GM18873 (cell line): ENCODE measurements around the gene EDNRA.
A peak's percentile ranks its signal among the peaks of the same experiment; 100 is the strongest.

Experiments used
- ATAC-seq: cut with Tn5 transposase; IDR thresholded peaks from one replicate; pipeline ENCODE4 v1.9.1; 2021; ENCODE audit warnings: mild to moderate bottlenecking, moderate library complexity, moderate number of reproducible peaks; ENCODE audit not compliant: unreplicated experiment, low FRiP score

EDNRA gene

DNA sequence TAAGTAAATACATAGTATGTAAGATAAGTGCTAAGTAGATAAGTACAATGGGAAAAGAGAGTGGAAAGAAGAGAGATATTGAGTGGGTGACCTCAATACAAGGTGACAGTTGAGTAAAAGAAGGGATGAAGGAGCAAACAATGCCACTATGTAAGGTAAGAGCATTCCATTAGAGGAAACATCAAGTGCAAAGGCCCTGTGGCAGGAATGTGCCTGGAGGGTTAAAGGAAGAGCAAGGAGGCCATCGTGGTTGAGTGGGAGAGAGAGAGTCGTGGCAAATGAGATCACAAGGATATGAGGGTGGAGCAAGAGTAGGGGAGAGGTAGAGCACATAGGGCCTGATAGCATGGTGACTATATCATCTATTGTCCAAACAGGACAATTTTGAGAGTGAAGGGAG, 13.4 kb downstream of the EDNRA start:
- no peak for ATAC-seq

DNA sequence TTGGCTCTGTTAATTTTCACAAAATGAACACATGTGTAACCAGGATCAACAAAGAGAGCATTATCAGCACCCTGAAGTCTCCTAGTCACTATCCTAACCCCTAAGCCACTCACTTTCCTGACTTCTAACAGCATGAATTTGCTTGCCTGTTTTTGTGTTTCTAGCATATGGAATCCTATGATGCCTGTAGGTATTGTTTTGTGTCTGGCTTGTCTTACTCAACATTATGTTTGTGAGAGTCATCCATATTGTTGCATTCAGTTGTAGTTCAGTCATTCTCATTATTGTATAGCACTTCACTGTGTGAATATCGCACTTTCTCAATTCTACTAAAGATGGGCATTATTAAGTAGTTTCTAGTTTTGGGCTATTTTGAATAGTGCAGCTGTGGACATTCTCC, 15.6 kb downstream of the EDNRA start:
- no peak for ATAC-seq

DNA sequence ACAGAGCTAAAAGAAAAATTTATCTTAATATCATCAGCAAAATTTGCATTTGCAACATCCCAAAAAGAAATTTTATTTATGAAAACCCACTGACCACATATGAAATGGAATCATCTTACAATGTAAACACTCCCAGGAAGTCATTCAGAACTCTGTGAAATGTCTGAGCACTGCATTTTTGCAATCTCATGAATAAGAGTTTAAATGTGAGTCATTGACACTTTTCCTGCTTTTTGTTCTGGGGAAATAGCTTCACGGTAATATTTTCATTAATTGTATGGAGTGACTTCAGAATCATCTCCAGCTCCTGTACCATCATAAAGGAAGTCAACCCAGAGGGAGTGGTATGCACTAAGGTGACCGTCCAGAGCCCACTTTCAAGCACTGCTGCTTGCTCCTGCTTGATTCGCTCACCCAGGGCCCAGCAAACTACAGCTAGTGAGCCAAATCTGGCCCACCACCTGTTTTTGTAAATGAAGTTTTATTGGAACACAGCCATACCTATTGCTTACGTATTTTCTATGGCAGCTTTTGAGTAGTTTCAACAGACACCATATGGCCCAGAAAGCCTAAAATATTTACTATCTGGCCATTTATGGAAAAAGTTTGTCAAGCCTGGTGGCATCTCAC, 17.2 kb downstream of the EDNRA start:
- ATAC-seq, result no peak

DNA sequence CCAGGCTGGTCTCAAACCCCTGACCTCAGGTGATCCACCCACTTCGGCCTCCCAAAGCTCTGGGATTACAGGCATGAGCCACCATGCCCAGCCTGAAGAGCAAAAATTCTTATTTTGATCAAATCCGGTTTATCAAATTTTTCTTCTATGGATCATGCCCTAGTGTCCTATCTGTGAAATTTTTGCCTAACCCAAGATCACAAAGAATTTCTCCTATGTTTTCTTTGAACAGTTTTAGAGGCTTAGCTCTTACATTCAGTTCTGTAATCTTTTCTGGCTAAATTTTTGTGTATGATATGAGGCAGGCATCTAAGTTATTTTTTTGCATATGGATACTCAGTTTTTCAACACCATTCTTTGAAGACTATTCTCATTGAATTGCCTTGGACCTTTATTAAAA, 27.4 kb downstream of the EDNRA start:
- ATAC-seq, result no peak

DNA sequence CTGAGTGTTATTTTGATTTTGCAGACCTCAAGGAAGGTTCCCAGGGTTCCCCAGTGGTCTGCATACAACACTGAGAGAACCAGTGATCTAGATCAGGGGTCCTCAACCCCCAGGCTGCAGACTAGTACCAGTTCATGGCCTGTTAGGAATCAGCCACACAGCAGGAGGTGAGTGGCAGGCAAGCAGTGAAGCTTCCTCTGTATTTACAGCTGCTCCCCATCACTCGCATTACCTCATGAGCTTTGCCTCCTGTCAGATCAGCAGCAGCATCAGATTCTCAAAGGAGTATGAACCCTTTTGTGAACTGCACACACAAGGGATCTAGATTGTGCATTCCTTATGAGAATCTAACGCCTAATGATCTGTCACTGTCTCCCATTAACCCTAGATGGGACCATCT, 28.5 kb downstream of the EDNRA start:
- ATAC-seq, result no peak

DNA sequence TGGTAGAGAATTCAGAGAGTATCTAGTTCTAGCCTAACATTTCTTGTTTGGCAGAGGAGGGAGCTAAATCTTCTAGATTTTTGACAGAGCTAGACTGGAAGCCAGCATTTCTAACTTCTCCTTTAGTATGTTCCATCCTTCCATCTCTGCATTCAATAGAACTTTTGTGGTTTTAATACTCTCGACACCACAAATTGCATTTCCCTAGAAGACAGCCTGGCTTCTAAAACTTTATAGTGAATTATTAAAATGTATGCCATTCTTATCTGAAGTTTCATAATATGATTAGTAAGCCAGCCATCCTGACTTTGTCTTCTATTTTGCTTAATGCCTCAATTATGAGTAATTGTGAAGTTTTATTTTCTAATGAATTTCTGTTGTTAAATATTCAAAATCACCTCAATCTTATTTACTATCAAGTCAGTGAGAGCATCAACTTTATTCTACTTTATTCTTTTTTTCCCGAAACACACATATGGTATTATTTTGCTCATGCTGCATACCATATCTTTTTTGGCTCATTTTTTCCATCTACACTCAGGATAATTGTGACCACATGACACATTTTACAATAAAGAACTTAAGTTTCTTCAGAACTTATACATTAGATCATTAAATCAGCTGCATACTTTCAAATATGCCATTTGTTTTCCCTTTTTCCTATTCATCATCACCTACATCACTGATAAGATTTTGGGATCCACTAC, 30.2 kb downstream of the EDNRA start:
- ATAC-seq, result no peak

DNA sequence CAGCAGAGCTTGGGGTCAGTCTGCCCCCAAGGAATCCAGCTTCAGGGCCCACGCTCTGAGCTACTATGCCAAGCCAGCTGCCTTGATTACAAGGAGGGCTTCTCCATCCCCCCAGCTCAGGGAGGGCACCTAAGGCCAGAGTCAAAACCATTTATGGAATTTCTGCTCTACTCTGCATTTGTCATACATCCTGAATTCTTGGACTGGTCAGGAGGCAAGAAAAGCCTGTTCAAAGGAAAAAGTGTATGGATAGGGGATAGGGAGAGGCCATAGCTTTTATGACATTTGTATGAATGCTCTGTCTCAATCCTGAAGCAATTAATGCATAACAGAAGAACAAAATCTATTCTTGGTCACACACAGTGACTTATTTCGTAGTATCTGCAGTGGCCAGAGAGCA, 32.2 kb downstream of the EDNRA start:
- no peak for ATAC-seq

DNA sequence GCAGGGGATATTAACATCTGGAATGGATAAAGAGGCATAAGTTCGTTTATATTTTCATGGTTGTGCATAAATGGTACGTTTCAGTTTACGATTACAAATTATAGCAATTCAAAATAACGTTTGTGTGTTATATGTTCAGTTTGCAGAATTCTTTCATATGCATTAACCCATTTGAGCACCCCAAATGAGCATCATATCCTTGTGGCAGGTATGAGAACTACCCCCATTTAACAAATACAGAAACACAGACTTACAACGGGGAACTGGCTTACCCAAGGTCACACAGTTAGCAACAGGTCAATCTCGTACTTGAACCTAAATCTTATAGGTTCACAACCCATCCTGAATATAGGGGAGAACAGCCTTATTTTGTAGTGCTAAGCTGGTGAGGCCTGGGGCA, 33.1 kb downstream of the EDNRA start:
- no peak for ATAC-seq

DNA sequence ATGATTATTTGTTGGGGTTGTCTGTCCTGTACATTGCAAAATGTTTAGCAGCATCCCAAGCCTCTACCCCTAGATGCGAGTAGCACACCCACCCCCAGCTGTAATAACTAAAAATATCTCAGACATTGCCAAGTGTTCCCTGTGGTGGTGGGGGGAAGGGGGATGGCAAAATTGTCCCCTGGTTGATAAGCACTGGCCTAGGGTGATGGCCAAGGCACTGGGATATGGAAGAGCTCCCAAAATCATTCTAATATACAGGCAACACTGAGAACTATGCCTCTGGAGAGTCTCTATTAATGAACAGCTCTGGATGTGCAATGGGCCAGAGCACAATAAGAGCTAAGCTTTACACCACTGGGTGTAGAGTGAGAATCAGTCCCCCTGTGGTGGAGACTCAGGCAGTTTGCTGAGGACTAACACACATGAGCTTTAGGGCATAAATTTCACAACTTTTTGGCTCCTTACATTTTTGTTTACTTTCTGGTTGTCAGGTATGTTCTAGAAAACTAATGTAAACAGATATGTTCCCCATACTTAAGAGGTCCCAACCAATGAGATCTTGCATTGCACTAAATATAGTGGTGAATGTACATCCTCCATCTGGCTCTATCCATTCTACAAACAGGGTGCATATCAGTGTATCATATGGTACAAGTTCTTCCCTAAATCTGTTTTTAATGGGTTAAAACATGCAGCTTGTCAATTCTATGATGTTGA, 34.5 kb downstream of the EDNRA start:
- ATAC-seq, result no peak

DNA sequence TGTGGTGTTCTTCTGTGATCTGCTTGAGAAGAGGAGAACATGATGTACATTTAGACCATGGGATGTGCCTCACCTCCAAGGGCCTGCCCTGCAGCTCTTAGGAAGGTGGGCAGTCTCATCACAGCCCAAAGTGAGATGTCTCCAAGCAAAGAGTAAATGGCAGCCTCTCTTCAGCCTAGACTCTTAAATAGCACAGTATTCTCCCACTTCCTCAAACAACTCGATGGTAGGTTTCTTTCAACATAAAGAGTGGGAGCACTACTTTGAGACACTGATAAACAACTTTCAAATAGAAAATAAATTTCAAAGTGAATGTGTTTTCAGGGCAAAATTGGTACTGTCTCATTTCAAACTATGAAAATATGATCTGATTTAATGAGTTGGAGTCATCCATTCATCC, 35.2 kb downstream of the EDNRA start:
- no peak for ATAC-seq

DNA sequence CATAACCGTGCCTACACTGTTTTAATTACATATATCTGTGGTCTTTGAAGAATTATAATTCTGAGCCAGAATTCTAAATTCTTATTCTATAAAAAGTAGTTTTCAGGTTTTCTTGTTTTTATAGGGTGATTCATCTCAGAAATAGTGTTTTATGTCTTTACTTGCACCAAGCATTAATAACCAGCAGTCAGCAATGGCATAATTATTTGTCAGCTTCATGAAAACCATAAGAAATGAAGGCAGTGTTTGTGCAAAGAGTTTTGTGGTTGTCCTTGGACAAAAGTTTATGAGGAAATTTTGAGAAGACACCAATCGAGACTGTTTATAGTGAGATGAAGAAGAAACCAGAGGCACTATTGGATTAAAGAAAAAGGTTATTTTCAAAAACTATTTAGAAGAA, 37.2 kb downstream of the EDNRA start:
- ATAC-seq, result no peak

DNA sequence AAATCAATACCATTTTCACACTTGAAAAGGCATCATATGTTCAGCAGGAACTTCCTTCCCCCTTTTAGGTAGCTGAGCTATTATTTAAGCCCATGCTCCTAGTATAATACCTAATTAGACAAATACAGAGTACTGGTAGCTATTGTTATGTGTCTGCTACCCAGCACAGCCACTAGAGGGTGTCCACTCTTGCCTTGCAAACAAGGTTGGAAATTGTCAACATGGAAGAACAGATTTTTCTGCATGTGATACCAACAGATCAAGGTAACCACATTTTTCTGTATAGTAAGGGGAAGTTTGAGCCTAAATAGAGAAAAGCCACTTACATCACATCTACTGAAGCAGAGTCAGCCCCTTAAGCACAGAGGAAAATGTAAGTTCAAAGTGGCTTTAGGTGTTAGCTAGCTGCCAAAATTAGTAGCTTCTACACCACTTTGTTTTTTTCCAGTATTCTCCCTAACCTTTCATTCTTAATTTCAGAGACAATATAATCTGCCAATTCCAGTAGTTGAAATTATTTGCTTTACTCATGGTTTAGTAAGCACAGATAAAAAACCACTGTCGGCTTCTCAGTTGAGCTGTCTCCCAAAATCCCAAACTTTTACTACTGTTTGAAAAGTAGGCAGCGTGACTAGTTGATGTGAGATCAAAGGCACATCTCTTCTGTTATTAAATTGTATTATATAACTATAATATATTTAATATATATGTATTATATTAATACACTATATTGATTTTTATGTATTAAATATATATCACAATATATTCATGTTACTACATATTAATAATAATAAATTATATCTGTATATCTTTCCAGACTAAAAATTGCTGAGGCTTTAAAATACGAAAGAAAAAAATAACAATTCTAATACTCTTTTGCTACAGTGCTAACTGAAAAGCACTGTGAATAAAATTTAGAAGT, 38.2 kb downstream of the EDNRA start:
- ATAC-seq, result peak; percentile 80

DNA sequence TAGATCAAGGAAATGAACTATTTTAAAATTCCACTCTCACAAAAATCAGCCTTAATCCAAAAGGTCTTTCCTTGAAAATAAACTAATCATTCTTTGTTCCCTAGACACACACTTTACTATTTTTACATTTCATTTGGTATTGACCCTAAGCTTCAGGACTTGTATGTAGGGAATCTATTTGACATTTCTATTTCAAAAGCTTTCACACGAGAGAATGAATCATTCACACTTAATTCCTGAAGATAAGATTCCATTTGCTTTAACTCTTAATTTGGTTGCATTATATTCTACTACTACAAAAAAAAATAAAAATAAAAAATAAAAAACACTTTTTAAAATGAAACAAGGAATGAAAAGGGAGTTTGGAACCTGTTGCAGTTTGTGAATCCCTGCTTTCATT, 43.7 kb downstream of the EDNRA start:
- no peak for ATAC-seq

DNA sequence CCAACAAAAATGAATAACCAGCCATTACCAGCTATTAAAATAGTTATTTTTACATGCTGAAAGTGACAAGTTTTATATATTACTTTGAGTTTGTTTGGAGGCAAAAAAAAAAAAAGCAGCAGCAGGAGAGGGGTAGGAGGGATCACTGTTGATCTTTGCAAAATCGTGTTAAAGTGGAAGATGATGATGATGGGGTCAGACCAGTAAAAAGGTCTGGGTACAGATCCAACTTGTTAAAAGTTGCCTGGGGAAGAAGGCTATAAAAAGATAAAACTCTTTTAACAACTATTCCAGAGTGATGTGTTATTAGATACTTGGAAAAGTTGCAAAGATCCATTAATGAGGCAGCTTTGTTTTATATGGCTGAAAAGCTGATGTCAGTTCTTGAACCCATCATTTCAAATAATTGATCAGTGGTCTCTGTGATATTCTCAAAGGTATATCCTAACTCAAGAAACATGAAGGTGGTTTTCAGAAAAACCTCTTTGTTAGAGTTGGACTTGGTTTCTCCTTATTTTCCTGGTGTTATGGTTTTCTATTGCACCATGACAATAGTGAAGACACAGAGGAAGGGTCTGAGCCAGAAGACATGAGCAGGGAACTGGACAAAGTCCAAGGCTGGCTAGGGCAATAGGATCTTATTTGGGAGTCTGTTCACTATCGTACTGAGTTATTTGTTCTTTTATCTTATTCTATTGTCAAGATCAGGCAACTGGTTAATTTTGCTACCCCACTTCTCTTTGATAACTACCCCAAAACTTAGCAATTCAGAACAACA, 44.8 kb downstream of the EDNRA start:
- ATAC-seq, result no peak

DNA sequence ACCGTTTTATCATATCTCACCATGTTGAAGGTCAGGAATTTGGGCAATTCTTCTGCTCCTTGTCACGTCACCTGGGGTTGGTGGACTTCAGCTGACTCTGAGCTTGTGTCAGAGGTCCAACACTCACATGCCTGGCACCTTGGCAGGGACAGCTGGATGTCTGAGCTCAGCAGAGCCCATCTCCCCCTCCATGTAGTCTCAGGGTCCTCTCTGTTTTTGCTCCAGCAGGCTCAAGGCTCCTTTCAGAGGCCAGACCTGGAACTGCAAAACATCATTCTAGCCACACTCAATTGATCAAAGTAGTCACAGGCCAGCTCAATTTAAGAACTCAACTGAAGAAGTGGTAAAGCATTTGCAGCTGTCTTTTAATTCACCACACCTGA, 45.4 kb downstream of the EDNRA start:
- no peak for ATAC-seq

DNA sequence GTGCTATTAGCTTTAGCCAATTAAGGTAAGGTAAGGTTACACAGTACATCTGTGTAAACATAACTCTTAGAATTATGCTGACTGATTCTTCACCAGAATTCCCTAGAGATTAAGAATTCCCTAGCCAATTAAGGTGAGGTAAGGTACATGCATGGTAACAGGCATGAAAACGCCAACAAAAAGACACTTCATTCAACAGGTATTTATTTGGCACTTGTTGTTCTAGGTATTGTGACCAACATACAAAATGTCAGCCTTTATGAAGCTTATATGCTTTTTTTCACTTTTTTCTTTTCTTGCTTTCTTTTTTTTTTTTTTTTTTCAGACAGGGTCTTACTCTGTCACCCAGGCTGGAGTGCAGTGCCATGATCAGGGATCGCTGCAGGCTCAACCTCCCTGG, 47.2 kb downstream of the EDNRA start:
- no peak for ATAC-seq

DNA sequence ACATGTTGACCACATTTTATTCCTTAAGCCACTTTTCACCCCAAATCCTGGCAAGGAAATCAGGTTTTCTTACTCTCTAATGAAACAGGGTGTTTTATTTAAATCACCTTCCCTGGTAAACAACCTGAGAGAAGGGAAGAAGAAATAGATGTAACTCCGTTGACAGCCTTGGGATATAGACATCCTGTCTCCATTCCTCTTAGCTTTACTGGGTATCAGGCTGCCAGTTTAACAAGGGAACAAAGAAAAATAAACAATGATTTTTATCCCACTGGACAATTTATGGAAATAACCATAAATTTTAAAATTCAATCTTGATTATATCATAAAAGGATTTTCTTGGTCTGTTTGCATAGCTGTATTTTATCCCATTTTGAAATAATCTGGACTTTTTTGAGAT, 49.2 kb downstream of the EDNRA start:
- no peak for ATAC-seq

DNA sequence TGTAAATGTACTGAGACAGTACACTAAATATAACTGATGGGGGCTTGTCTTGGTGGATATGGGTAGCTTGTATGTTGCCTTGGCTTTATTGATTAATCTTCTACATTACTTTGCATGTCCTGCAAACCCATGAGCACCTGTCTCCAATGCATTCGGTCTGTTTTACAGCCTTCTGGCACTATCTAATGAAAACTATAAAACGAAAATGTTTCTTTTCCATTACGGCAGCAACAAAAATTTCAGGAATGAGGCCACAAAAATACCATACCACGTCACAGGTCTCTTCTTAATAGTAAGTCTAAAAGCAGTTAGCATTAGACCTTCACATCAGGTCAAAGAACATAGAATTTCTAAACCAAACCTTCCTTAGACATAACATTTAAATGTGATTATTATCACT, 49.8 kb downstream of the EDNRA start:
- no peak for ATAC-seq

DNA sequence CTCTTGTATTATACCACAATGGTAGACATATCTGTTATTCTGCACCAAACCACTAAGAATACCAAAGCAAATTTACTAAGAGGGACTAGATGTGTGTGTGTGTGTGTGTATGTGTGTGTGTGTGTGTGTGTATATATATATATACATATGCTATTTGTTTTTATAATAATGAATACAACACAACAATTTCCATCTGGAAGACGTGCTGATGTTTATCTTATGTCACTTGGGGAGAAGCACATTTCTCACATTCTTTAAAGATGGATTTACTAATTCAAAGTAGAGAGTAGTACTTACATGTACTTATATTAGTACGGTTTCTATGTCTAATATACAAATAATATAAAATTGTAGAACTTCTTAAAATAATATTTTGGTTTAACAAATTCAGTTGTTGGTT, 52.0 kb downstream of the EDNRA start:
- no peak for ATAC-seq

DNA sequence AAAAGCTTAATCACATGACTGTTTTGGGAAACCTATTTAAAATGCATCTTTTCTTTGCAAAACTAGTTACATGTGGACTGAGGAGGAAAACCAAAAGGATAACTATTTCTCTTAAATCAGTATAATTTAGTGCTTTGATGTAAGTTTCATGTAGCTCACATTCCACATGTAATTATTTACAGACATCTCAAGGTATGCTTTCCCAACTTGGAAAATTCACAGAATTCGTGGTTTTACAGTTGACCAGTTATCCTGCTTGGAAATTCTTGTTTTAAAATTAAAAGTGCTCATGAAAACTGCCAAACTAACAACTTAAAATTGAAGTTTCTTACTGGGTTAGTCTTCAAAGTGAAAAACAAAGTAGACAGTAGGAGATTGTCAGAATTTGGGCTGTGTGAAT, 52.4 kb downstream of the EDNRA start:
- no peak for ATAC-seq
